GM18499 (cell line): ENCODE results near the gene KCNQ1.

Source experiments
- ATAC-seq: cut with Tn5 transposase; IDR thresholded peaks from one replicate; pipeline ENCODE4 v1.9.1; 2021; ENCODE audit warnings: moderate number of reproducible peaks; ENCODE audit not compliant: insufficient read depth, unreplicated experiment

KCNQ1 gene

GRCh38 chr11:2459016-2459725 lies 14.4 kb downstream of the KCNQ1 start:
- no peak for ATAC-seq

GRCh38 chr11:2459796-2460531 lies 15.2 kb downstream of the KCNQ1 start:
- ATAC-seq, result no peak

GRCh38 chr11:2460540-2461252 lies 15.9 kb downstream of the KCNQ1 start:
- no peak for ATAC-seq

- ATAC-seq, result no peak
Measured at GRCh38 chr11:2461253-2461955, 16.6 kb downstream of the KCNQ1 start.

- ATAC-seq, result no peak
Measured at GRCh38 chr11:2461956-2462542, 17.2 kb downstream of the KCNQ1 start.

- ATAC-seq, result no peak
Measured at GRCh38 chr11:2462543-2462985, 17.8 kb downstream of the KCNQ1 start.

- no peak for ATAC-seq
Measured at GRCh38 chr11:2462986-2463765, 18.4 kb downstream of the KCNQ1 start.

- ATAC-seq, result no peak
Measured at GRCh38 chr11:2463766-2464277, 19.0 kb downstream of the KCNQ1 start.

- no peak for ATAC-seq
Measured at GRCh38 chr11:2464451-2465165, 19.8 kb downstream of the KCNQ1 start.

GRCh38 chr11:2465202-2466068 lies 20.6 kb downstream of the KCNQ1 start:
- ATAC-seq, result no peak

- ATAC-seq, result no peak
Measured at GRCh38 chr11:2466069-2466801, 21.4 kb downstream of the KCNQ1 start.

GRCh38 chr11:2466869-2467694 lies 22.3 kb downstream of the KCNQ1 start:
- ATAC-seq, result no peak

GRCh38 chr11:2467695-2468055 lies 22.9 kb downstream of the KCNQ1 start:
- no peak for ATAC-seq

GRCh38 chr11:2468363-2469235 lies 23.8 kb downstream of the KCNQ1 start:
- no peak for ATAC-seq

GRCh38 chr11:2470495-2470894 lies 25.7 kb downstream of the KCNQ1 start:
- no peak for ATAC-seq
